ENCODE results near the gene CD300LG. TPM values are rescaled to one million over a fixed set of nuclear protein-coding genes. Genes with fewer than 3 reads are reported as not detected.

CD300LG gene
- total RNA-seq, 1 donor from 2014 or later = not detected

GRCh38 chr17:43871946-43872690 is 25.1 kb downstream of the CD300LG start:
- Histone ChIP-seq H3K79me2 (ENCODE audit: insufficient read depth, low read length) (no peaks in the 10 kb centered on the region), H3K36me3 (ENCODE audit: insufficient read depth, low read length) (no peaks in the 10 kb centered on the region), H3K9ac (ENCODE audit: low read length) (no peak overlapping the region), H3K27me3 (ENCODE audit: insufficient read depth, low read length) (peaks cover 31% of the 10 kb centered on the region), H3K4me3 (ENCODE audit: insufficient read depth, low read depth, low read length) (no peak overlapping the region), H3K27ac (ENCODE audit: low read depth, low read length) (no peak overlapping the region), H3K9me3 (ENCODE audit: insufficient read depth, low read depth, low read length) (no peaks in the 10 kb centered on the region), H4K20me1 (ENCODE audit: insufficient read depth, low read length) (no peaks in the 10 kb centered on the region), H3K4me2 (ENCODE audit: low read length) (no peak overlapping the region), H3K4me1 (ENCODE audit: insufficient read depth, low read length) (no peaks in the 10 kb centered on the region), H2AFZ (ENCODE audit: low read depth, low read length) (no peak overlapping the region)
- H3K4me1 Mint-ChIP-seq (ENCODE audit: low read depth, unreplicated experiment) = no peaks in the 10 kb centered on the region
- TF ChIP-seq, protein P1, sequence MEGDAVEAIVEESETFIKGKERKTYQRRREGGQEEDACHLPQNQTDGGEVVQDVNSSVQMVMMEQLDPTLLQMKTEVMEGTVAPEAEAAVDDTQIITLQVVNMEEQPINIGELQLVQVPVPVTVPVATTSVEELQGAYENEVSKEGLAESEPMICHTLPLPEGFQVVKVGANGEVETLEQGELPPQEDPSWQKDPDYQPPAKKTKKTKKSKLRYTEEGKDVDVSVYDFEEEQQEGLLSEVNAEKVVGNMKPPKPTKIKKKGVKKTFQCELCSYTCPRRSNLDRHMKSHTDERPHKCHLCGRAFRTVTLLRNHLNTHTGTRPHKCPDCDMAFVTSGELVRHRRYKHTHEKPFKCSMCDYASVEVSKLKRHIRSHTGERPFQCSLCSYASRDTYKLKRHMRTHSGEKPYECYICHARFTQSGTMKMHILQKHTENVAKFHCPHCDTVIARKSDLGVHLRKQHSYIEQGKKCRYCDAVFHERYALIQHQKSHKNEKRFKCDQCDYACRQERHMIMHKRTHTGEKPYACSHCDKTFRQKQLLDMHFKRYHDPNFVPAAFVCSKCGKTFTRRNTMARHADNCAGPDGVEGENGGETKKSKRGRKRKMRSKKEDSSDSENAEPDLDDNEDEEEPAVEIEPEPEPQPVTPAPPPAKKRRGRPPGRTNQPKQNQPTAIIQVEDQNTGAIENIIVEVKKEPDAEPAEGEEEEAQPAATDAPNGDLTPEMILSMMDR (IDR thresholded peaks at IDR 0.05; ENCODE audit: insufficient read depth, low read depth, low read length) = no peak
- no peak for TF ChIP-seq EZH2 (IDR thresholded peaks at IDR 0.05; ENCODE audit: insufficient read depth, low read length)
- no peak overlapping the region for H3K4me3 Mint-ChIP-seq (ENCODE audit: unreplicated experiment)
- H3K9me3 Mint-ChIP-seq (ENCODE audit: unreplicated experiment) = peaks cover 3% of the 10 kb centered on the region
- H3K36me3 Mint-ChIP-seq (ENCODE audit: low read depth, unreplicated experiment) = peaks cover 5% of the 10 kb centered on the region
- peaks cover 38% of the 10 kb centered on the region for H3K27me3 Mint-ChIP-seq (ENCODE audit: low read depth, unreplicated experiment)
- no peak for DNase-seq (ENCODE audit: low read depth)
- H3K27ac Mint-ChIP-seq (ENCODE audit: unreplicated experiment) = no peak overlapping the region
- no peak for FAIRE-seq

- H3K27me3 ChIP-seq (ENCODE audit: insufficient read depth, low read length) = peaks cover 24% of the 10 kb centered on the region
- TF ChIP-seq, protein P1 (IDR thresholded peaks at IDR 0.05; ENCODE audit: insufficient read depth, low read depth, low read length) = no peak
- no peak for TF ChIP-seq EZH2 (IDR thresholded peaks at IDR 0.05; ENCODE audit: insufficient read depth, low read length)
- no peaks in the 10 kb centered on the region for H3K4me1 ChIP-seq (ENCODE audit: insufficient read depth, low read length)
- no peak for DNase-seq (ENCODE audit: low read depth)
- no peak overlapping the region for H3K27ac Mint-ChIP-seq (ENCODE audit: unreplicated experiment)
- H4K20me1 ChIP-seq (ENCODE audit: insufficient read depth, low read length) = no peaks in the 10 kb centered on the region
- H3K36me3 ChIP-seq (ENCODE audit: insufficient read depth, low read length) = no peaks in the 10 kb centered on the region
- H3K27me3 Mint-ChIP-seq (ENCODE audit: low read depth, unreplicated experiment) = peaks cover 31% of the 10 kb centered on the region
- no peaks in the 10 kb centered on the region for H3K79me2 ChIP-seq (ENCODE audit: insufficient read depth, low read length)
- no peak overlapping the region for H3K27ac ChIP-seq (ENCODE audit: low read depth, low read length)
- no peak overlapping the region for H3K4me2 ChIP-seq (ENCODE audit: low read length)
- H3K9ac ChIP-seq (ENCODE audit: low read length) = no peak overlapping the region
- H3K4me3 ChIP-seq (ENCODE audit: insufficient read depth, low read depth, low read length) = no peak overlapping the region
- no peak for FAIRE-seq
- no peaks in the 10 kb centered on the region for H3K9me3 ChIP-seq (ENCODE audit: insufficient read depth, low read depth, low read length)
- no peak overlapping the region for H2AFZ ChIP-seq (ENCODE audit: low read depth, low read length)
- peaks cover 5% of the 10 kb centered on the region for H3K36me3 Mint-ChIP-seq (ENCODE audit: low read depth, unreplicated experiment)
- no peaks in the 10 kb centered on the region for H3K4me1 Mint-ChIP-seq (ENCODE audit: low read depth, unreplicated experiment)
- H3K4me3 Mint-ChIP-seq (ENCODE audit: unreplicated experiment) = no peak overlapping the region
- H3K9me3 Mint-ChIP-seq (ENCODE audit: unreplicated experiment) = peaks cover 3% of the 10 kb centered on the region
These were observed 26.1 kb downstream of the CD300LG start for GRCh38 chr17:43873091-43873490.

- Mint-ChIP-seq H3K4me3 (ENCODE audit: unreplicated experiment) (no peak overlapping the region), H3K27me3 (ENCODE audit: low read depth, unreplicated experiment) (peaks cover 28% of the 10 kb centered on the region), H3K36me3 (ENCODE audit: low read depth, unreplicated experiment) (peaks cover 5% of the 10 kb centered on the region), H3K27ac (ENCODE audit: unreplicated experiment) (no peak overlapping the region), H3K9me3 (ENCODE audit: unreplicated experiment) (peaks cover 3% of the 10 kb centered on the region), H3K4me1 (ENCODE audit: low read depth, unreplicated experiment) (peaks cover 2% of the 10 kb centered on the region)
- no peak overlapping the region for H2AFZ ChIP-seq (ENCODE audit: low read depth, low read length)
- H3K79me2 ChIP-seq (ENCODE audit: insufficient read depth, low read length) = no peaks in the 10 kb centered on the region
- DNase-seq (ENCODE audit: low read depth) (no peak), FAIRE-seq (no peak)
- H3K27ac ChIP-seq (ENCODE audit: low read depth, low read length) = no peak overlapping the region
- peaks cover 20% of the 10 kb centered on the region for H3K27me3 ChIP-seq (ENCODE audit: insufficient read depth, low read length)
- H4K20me1 ChIP-seq (ENCODE audit: insufficient read depth, low read length) = no peaks in the 10 kb centered on the region
- H3K36me3 ChIP-seq (ENCODE audit: insufficient read depth, low read length) = no peaks in the 10 kb centered on the region
- no peak overlapping the region for H3K4me3 ChIP-seq (ENCODE audit: insufficient read depth, low read depth, low read length)
- no peak for TF ChIP-seq EZH2 (IDR thresholded peaks at IDR 0.05; ENCODE audit: insufficient read depth, low read length)
- TF ChIP-seq, protein P1 (IDR thresholded peaks at IDR 0.05; ENCODE audit: insufficient read depth, low read depth, low read length) = no peak
- H3K4me2 ChIP-seq (ENCODE audit: low read length) = no peak overlapping the region
- peaks cover 2% of the 10 kb centered on the region for H3K4me1 ChIP-seq (ENCODE audit: insufficient read depth, low read length)
- H3K9me3 ChIP-seq (ENCODE audit: insufficient read depth, low read depth, low read length) = no peaks in the 10 kb centered on the region
- no peak overlapping the region for H3K9ac ChIP-seq (ENCODE audit: low read length)
These were observed 26.8 kb downstream of the CD300LG start for GRCh38 chr17:43873815-43874214.
